Neural cell (in vitro differentiated cells): ENCODE measurements around the gene KIF23.

ENCODE experiments used
- EP300 ChIP-seq: fragments of 450-650 bp; conservative IDR thresholded peaks from 2 replicates; pipeline ENCODE4 v1.6.1; 2014; ENCODE audit warnings: antibody characterized with exemption, mild to moderate bottlenecking, moderate library complexity; ENCODE audit not compliant: poor library complexity, severe bottlenecking
- EZH2 ChIP-seq: fragments of 200-600, 300-800 bp; shearing (Covaris generic), sonication (generic); IDR thresholded peaks from 2 replicates; pipeline ENCODE4 v1.6.1; 2014; ENCODE audit warnings: antibody characterized with exemption, low read length, borderline replicate concordance, mild to moderate bottlenecking; ENCODE audit not compliant: insufficient read depth, poor library complexity, severe bottlenecking
- MXI1 ChIP-seq: fragments of 450-650 bp; conservative IDR thresholded peaks from 2 replicates; pipeline ENCODE4 v1.6.1; 2014; ENCODE audit warnings: antibody characterized with exemption, mild to moderate bottlenecking; ENCODE audit not compliant: poor library complexity, severe bottlenecking
- POLR2AphosphoS5 ChIP-seq: IDR thresholded peaks from 2 replicates; pipeline ENCODE4 v1.6.1; 2012
- REST ChIP-seq: IDR thresholded peaks from 2 replicates; pipeline ENCODE4 v1.6.1; 2012; ENCODE audit warnings: borderline replicate concordance
- TAF1 ChIP-seq: IDR thresholded peaks from 2 replicates; pipeline ENCODE4 v1.6.1; 2012; ENCODE audit warnings: low read depth
- TF ChIP-seq, protein P1 (sequence below): fragments of 450-650 bp; IDR thresholded peaks from 2 replicates; pipeline ENCODE4 v1.5.1; 2014; ENCODE audit warnings: antibody characterized with exemption, mild to moderate bottlenecking, moderate library complexity; ENCODE audit not compliant: poor library complexity, severe bottlenecking

DNA sequence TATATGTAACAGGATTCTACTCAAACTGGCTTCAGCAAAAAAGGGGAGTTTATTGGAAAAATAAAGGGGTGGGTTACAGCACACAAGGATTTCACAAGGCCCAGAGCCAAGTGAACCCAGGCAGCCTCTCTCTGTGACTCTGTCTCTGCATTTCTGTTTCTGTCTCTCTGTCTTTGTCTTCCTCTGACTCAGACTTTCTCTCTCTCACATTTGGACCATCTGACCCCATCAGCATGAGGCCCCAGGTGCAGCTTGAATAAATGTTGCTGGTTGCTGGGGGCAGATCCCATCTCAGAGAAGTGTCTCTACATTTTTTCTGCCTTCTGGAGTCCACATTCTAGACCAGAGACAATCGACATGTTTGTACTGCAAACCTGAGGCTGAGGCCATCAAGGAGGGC lies 83.5 kb downstream of the KIF23 start:
- TF ChIP-seq TAF1 (no peak), EP300 (no peak), REST (no peak), POLR2AphosphoS5 (no peak), MXI1 (no peak), EZH2 (no peak)
- TF ChIP-seq, protein P1, sequence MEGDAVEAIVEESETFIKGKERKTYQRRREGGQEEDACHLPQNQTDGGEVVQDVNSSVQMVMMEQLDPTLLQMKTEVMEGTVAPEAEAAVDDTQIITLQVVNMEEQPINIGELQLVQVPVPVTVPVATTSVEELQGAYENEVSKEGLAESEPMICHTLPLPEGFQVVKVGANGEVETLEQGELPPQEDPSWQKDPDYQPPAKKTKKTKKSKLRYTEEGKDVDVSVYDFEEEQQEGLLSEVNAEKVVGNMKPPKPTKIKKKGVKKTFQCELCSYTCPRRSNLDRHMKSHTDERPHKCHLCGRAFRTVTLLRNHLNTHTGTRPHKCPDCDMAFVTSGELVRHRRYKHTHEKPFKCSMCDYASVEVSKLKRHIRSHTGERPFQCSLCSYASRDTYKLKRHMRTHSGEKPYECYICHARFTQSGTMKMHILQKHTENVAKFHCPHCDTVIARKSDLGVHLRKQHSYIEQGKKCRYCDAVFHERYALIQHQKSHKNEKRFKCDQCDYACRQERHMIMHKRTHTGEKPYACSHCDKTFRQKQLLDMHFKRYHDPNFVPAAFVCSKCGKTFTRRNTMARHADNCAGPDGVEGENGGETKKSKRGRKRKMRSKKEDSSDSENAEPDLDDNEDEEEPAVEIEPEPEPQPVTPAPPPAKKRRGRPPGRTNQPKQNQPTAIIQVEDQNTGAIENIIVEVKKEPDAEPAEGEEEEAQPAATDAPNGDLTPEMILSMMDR = no peak
